Measurements from ENCODE around the gene ZNF343. TPM values are rescaled to one million over a fixed set of nuclear protein-coding genes. Genes with fewer than 3 reads are reported as not detected.

The ZNF343 gene
- total RNA-seq, 4 donors from 2014 or later: 7.9 to 19.2 (median 13.5) TPM

GRCh38 chr20:2468581-2469407 lies 39.9 kb downstream of the ZNF343 start:
- H3K27me3 ChIP-seq: no peaks in the 10 kb centered on the region
- peak overlapping the region; percentile 78 for H3K4me3 ChIP-seq
- no peak for TF ChIP-seq POLR2AphosphoS5 (IDR thresholded peaks at IDR 0.05)
- no peak for TF ChIP-seq EP300 (IDR thresholded peaks at IDR 0.05)
- TF ChIP-seq, protein P1, sequence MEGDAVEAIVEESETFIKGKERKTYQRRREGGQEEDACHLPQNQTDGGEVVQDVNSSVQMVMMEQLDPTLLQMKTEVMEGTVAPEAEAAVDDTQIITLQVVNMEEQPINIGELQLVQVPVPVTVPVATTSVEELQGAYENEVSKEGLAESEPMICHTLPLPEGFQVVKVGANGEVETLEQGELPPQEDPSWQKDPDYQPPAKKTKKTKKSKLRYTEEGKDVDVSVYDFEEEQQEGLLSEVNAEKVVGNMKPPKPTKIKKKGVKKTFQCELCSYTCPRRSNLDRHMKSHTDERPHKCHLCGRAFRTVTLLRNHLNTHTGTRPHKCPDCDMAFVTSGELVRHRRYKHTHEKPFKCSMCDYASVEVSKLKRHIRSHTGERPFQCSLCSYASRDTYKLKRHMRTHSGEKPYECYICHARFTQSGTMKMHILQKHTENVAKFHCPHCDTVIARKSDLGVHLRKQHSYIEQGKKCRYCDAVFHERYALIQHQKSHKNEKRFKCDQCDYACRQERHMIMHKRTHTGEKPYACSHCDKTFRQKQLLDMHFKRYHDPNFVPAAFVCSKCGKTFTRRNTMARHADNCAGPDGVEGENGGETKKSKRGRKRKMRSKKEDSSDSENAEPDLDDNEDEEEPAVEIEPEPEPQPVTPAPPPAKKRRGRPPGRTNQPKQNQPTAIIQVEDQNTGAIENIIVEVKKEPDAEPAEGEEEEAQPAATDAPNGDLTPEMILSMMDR (IDR thresholded peaks at IDR 0.05): no peak
- no peak for TF ChIP-seq POLR2A (IDR thresholded peaks at IDR 0.05)
- 77% methylated on average over 11 of the region's 11 CpGs for WGBS
- peaks cover 39% of the 10 kb centered on the region for H3K36me3 ChIP-seq
- peaks cover 21% of the 10 kb centered on the region for H3K4me1 ChIP-seq
- H3K27ac ChIP-seq: no peak overlapping the region
- no peak for DNase-seq (ENCODE audit: low spot score in 2 of 2)
- no peaks in the 10 kb centered on the region for H3K9me3 ChIP-seq

DNA sequence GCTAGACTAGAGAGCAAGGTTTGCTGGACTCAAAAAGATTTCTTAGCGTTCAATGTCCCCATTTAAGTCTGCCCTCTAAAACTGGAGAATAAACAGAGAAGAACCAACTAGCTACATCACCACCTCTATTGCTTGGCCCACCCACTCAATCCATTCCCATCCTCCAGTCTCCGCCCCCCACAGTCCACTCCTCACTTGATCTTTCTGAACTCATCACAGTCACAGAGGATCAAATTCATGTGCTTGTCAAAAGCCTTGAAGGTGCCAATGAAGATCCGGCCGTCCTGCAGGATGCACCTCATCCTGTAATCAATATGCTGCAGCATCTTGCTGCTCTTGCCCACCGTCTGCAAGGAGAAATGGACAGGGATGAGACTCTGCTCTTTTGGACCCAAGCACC lies 41.3 kb downstream of the ZNF343 start:
- Histone ChIP-seq H3K4me3 (no peak overlapping the region), H3K9me3 (no peaks in the 10 kb centered on the region), H3K27me3 (no peaks in the 10 kb centered on the region), H3K4me1 (peaks cover 21% of the 10 kb centered on the region), H3K27ac (no peak overlapping the region), H3K36me3 (peaks cover 53% of the 10 kb centered on the region)
- WGBS: 86% methylated on average over 5 of the region's 5 CpGs
- DNase-seq (ENCODE audit: low spot score in 2 of 2): no peak
- TF ChIP-seq, protein P1 (IDR thresholded peaks at IDR 0.05): no peak

- no peak for DNase-seq (ENCODE audit: low spot score in 2 of 2)
- Histone ChIP-seq H3K9me3 (no peaks in the 10 kb centered on the region), H3K27ac (no peak overlapping the region), H3K36me3 (peaks cover 76% of the 10 kb centered on the region), H3K27me3 (no peaks in the 10 kb centered on the region), H3K4me3 (no peak overlapping the region), H3K4me1 (peaks cover 21% of the 10 kb centered on the region)
- 97% methylated on average over 6 of the region's 6 CpGs for WGBS
- TF ChIP-seq POLR2AphosphoS5 (IDR thresholded peaks at IDR 0.05): no peak
Measured at GRCh38 chr20:2465100-2465499, 43.6 kb downstream of the ZNF343 start.

- H3K4me3 ChIP-seq: no peak overlapping the region
- H3K36me3 ChIP-seq: peaks cover 83% of the 10 kb centered on the region
- no peaks in the 10 kb centered on the region for H3K27me3 ChIP-seq
- DNase-seq (ENCODE audit: low spot score in 2 of 2): no peak
- TF ChIP-seq, protein P1 (IDR thresholded peaks at IDR 0.05): no peak
- TF ChIP-seq POLR2AphosphoS5 (IDR thresholded peaks at IDR 0.05): no peak
- no peak for TF ChIP-seq EP300 (IDR thresholded peaks at IDR 0.05)
- no peak overlapping the region for H3K27ac ChIP-seq
- 72% methylated on average over 9 of the region's 9 CpGs for WGBS
- H3K4me1 ChIP-seq: peaks cover 10% of the 10 kb centered on the region
- no peaks in the 10 kb centered on the region for H3K9me3 ChIP-seq
Measured at GRCh38 chr20:2463616-2464365, 44.9 kb downstream of the ZNF343 start.

DNA sequence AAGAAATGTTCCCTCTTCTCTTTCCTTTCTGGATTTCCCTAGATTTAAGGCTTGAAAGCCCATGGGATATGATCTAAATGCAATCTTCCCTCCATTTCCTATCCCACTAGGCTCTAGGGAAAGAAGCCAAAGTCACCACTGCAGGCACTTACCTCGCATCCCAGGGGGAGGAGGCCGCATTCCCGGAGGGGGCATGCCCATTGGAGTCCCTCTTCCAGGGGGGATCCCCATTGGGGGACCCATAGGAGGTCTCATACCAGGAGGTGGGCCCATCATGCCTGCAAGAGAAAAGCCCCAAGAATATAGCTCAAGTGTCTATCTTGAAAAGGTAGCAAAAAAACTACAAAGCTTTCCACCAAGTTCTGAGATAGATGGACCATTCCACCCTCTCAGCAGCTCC lies 46.2 kb downstream of the ZNF343 start:
- H3K4me1 ChIP-seq: no peaks in the 10 kb centered on the region
- H3K36me3 ChIP-seq: peaks cover 84% of the 10 kb centered on the region
- H3K27me3 ChIP-seq: no peaks in the 10 kb centered on the region
- no peak overlapping the region for H3K4me3 ChIP-seq
- TF ChIP-seq EP300 (IDR thresholded peaks at IDR 0.05): no peak
- TF ChIP-seq POLR2A (IDR thresholded peaks at IDR 0.05): no peak
- TF ChIP-seq POLR2AphosphoS5 (IDR thresholded peaks at IDR 0.05): no peak
- TF ChIP-seq, protein P1 (IDR thresholded peaks at IDR 0.05): no peak
- WGBS: 93% methylated on average over 3 of the region's 3 CpGs
- no peak overlapping the region for H3K27ac ChIP-seq
- no peak for DNase-seq (ENCODE audit: low spot score in 2 of 2)
- H3K9me3 ChIP-seq: no peaks in the 10 kb centered on the region
